GM20000 (cell line): ENCODE results near the gene ARPC1A.
A peak's percentile ranks its signal among the peaks of the same experiment; 100 is the strongest.

Source experiments
- DNase-seq: peaks from one replicate; pipeline ENCODE4 v3.0.0; 2012; ENCODE audit warnings: low spot score
- CTCF ChIP-seq: IDR thresholded peaks from 2 replicates; pipeline ENCODE4 v1.5.1; 2012; ENCODE audit warnings: mild to moderate bottlenecking, control low read depth; ENCODE audit errors: extremely low read depth, missing control alignments

Gene ARPC1A

GRCh38 chr7:99387912-99388311, 62.2 kb downstream of the ARPC1A start:
- TF ChIP-seq CTCF: no peak
- DNase-seq: no peak

GRCh38 chr7:99389772-99390171, 64.1 kb downstream of the ARPC1A start:
- TF ChIP-seq CTCF: no peak
- no peak for DNase-seq

GRCh38 chr7:99390941-99391602, 65.4 kb downstream of the ARPC1A start:
- TF ChIP-seq CTCF: no peak
- no peak for DNase-seq

- no peak for DNase-seq
- no peak for TF ChIP-seq CTCF
Measured at GRCh38 chr7:99392046-99392445, 66.3 kb downstream of the ARPC1A start.

- peak; percentile 81 for DNase-seq
- TF ChIP-seq CTCF: no peak
Measured at GRCh38 chr7:99392659-99393354, 67.1 kb downstream of the ARPC1A start.

GRCh38 chr7:99393355-99394187, 67.9 kb downstream of the ARPC1A start:
- no peak for TF ChIP-seq CTCF
- no peak for DNase-seq

- DNase-seq: no peak
- TF ChIP-seq CTCF: no peak
Measured at GRCh38 chr7:99394188-99394502, 68.4 kb downstream of the ARPC1A start.
